HG03521 (cell line): Measurements from ENCODE around the gene ATP6V1F.

ENCODE experiments used
- ATAC-seq: cut with Tn5 transposase; IDR thresholded peaks from one replicate; pipeline ENCODE4 v1.9.1; 2021; ENCODE audit warnings: mild to moderate bottlenecking, moderate library complexity; ENCODE audit not compliant: unreplicated experiment

Gene ATP6V1F

DNA sequence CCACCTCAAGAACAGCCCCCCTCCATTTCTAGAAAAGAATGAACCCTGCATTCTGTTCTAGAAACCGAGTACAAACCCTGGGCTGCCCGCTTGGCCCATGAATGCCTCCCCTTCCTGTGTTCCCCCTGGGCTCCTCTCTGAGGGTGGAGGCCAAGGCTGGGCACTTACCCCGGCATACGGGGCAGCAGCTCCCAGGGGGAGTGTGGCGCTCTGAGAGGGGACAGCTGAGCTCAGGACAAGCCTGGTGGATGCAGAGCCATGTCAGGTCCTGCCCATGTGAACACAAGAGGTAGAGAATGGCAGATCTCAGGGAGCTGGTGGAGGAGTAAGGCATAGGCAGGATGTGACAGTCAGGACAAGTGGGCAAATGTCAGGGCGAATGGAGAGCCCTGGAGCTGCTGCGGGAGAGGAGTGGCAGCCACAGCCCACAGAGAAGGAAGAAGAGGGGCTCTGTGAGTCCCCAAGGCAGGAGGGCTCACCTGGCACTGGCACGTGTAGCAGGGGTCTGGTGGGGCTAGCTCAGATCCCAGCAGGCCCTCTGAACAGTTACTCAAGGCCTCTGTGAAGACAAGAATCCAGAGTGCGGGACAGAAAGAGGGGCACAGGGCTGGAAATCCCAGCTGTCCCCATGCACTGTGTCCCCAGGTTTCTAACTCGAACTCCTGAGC lies 18.9 kb downstream of the ATP6V1F start:
- no peak for ATAC-seq

DNA sequence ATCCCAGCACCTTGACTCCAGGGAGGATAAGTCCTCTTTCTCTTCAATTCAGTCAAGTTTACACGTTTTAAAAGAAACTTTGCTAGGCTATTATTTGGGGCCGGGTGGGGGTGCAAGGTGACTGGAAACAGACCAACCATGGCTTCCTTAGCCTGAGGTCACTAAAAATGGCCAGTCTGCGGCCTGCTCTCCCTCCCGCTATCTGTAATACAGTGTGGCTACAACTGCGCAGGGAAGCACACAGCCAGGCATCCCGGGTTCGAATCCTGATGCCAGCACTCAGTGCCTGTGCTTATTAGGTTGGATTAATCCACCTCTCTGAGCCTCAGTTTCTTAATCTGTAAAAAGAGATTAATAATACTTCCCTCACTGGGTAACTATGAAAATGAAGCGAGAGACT lies 19.5 kb downstream of the ATP6V1F start:
- ATAC-seq, result no peak

DNA sequence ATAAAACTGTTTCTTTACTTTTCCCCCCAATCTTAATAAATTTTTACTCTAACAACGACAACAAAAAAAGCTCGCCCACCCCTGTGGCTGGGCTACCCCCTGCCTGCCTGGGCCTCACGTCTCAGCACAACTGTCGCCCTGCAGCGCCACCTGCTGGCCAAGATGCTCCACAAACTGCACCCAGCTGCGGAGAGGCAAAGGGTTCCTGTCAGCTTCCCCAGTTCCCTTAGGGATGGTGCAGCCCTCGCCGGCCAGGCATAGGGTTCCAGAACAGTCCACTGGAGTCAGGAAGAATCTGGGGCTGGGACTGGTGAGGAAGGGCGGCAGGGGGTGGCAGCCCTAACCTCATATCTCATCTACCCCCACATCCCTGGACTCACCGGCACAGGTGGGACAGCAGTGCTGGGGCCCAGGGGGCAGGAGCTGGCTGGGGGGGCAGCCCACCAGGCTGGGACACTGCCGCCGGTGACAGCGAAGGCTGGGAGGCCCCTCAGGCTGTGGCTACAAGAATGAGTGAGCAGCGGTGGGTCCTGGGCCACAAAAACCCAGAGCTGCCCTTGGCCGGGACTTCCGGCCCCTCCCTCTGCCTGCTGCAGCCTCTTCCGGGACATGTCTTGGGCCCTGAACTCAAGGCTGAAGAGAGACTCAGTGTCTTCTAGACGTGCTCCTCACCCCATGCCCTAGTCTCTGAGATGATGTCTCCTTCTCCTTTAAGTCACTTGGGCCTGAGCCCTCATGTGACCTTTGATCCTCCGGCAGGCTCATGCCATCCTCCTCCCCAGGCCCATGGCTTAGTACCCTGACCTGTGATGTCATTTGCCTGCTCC lies 21.2 kb downstream of the ATP6V1F start:
- no peak for ATAC-seq

DNA sequence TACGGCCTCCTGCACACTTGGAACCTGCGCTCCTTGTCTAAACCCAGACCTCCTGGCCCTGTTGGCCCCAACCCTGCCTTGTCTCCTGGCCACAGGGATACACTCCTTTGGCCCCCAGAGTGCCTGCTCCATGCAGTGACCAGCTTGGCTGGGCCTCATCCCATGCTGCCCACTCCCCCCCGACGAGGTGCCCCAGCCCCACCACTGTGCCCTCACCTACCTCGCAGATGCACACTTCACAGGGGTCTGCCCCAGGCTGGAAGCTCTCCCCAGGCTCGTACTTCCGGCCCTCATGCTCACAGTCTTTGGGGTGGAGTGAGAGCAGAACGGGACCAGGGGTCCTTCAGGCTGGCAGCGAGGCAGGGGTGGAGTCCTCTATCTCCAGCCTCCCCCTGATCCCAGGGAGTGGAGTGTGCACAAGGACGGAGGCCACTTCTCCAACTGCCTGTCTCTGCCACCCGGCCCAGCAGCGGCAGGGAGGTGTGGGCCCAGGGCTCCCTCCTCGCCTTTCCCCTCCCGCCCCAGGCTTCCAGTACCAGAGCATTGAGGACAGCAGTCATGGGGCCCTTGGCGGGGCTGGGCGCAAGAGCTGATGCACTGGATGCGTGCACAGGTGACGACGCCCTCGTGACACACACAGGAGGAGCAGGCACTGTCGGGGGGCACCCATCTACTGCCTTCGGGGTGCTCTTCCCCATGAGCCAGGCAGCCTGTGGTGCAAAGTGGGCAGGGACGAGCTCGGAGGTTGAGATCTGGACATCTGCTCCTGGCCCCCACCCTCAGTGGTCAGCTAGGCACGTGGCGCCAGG lies 22.1 kb downstream of the ATP6V1F start:
- no peak for ATAC-seq

DNA sequence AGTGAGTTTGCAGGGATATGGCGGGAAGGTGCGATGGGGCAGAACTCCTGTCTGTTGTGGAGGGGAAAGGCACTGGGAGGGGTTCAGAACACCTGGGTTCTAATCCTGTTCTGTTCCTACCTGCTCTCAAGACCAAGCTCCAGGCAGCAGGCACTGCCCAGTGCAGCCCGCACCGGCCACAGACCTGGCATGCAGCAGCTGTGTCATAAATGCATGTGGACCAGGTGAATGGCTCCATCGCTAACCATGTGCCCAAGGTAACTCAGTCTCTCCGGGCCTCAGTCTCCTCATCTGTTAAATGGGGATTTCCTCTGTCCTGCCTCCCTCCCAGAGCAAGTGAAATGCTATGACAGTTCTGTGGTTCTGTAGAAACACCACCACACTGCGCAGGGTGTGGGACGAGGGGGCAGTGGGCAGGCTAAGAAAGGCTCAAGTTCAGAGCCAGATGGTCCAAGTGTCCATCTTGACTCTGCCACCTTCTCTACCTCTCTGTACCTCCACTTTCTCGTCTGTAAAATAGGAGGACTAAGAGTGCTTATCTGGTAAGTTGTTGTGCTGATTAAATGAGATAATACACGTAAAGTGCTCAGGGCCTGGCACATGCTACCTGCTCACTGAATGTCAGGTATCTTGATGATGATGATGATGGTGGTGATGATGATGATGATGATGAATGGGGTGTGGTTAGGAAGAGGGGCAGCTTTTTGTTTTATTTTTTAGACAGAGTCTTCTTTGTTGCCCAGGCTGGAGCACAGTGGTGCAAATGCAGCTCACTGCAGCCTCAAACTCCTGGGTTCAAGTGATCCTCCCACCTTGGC lies 22.9 kb downstream of the ATP6V1F start:
- ATAC-seq, result no peak

DNA sequence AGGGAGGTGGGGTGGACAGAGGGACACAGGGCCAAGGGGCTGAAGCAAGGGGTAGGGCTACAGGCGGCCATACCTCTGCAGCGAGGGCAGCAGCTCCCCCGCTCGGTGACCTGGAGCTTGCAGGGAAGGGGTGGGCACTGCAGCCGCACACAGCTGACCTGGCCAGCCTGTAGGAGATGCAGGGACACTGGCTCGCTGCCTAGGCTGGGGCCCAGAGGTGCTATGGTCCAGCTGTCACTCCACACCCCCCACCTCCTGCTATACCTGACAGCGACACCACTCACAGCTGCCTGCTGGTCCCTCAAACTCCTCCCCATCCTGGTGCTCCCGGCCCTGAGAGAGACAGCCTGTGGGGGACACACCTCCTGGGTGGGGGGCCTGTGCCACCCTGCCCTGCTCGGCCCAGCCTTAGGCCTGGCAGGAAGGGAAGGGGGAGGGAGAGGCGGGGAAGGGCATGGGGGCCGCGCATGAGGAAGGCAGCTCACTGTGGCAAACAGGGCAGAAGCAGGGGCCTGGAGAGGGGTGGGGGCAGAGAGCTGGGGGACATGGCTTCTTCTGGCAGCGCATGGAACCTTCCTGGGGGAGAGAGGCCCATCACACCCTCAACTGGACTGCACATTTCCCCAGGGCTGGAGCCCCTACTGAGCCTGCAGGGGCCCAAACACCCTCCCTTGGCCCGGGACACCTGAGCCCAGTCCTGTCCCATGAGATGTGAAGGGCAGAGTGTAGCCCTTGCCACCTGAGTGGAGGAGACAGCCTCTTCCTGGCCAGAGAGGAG lies 23.9 kb downstream of the ATP6V1F start:
- ATAC-seq, result no peak

DNA sequence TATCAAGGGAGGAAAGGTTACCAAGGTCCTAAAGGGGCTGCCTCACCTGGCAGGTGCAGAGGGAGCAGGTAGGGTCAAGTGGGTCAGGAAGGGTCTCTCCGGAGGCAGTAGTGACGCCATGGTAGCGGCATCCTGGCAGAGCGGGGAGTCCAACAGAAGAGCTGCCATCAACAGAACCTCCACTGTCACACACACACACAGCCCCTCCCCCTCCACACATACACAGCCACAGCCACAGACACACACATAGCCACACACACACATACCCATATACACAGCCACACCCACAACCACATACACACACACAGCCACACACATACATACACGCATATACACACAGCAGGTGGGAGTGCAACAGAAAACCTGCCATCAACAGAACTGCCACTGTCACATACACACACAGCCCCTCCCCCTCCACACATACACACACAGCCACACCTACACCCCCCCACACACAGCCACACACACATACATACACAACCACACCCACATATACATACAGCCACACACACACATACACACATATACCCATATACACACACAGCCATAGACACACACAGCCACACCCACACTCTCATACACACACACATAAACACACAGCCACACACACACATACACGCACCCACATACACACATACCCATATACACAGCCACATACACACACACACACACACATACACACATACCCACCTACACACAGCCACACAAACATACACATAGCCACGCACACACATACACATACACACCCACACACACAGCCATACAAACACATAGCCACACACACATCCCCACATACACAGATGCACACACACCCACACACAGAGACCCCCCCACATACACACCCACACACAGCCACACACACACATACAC lies 24.7 kb downstream of the ATP6V1F start:
- no peak for ATAC-seq

DNA sequence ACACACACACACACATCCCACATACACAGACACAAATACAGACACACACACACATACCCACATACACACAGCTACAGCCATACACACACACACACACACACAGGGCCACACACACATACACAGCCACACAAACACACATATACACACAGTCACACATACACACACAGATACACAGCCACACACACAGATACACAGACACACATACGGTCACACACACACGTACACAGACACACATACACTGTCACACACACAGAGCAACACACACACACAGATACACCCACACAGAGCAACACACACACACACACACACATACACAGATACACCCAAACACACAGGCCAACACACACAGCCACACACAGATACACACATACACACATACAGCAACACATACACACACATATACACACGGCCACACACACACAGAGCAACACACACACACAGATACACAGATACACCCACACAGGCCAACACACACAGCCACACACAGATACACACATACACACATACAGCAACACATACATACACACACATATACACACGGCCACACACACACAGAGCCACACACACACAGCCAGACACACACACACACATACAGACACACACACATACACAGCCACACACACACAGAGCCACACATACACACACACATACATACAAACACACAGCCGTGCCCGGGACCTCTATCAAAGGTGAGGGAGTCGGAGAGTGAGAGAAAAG lies 25.5 kb downstream of the ATP6V1F start:
- ATAC-seq, result no peak

DNA sequence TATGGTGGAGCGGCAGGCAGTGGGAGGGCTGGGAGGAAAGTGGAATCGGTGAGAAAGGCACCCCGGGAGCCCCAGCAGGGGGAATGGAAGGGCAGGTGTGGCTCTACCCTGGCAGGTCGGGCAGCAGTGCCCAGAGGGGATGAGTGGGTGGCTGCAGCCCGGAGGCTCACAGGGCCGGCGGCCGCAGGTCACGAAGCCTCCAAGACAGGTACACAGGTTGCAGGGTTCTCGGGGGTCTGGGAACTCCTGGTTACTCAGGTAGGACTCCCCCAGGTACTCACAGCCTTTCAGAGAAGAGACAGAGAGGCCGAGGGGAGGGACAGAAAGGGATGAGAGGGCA lies 26.1 kb downstream of the ATP6V1F start:
- no peak for ATAC-seq

DNA sequence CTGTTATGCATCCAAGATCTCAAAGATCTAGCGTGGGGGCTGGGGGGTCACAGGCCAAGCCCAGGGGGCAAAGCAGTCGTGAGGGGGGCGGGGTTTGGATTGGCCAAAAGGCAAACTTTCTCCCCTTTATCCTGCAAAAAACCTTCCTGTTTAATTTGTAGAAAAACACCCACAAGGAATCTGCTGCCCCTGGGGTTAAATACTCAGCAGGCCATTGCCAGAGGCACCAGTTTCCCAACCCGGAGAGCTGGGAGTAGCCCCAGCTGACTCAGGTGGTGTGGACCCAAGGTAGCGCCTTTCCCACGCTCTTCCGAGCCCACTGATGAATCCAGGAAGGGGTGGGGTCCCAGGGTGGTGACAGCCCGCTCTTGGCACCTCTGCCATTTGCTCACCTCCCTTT lies 26.5 kb downstream of the ATP6V1F start:
- ATAC-seq, result no peak

DNA sequence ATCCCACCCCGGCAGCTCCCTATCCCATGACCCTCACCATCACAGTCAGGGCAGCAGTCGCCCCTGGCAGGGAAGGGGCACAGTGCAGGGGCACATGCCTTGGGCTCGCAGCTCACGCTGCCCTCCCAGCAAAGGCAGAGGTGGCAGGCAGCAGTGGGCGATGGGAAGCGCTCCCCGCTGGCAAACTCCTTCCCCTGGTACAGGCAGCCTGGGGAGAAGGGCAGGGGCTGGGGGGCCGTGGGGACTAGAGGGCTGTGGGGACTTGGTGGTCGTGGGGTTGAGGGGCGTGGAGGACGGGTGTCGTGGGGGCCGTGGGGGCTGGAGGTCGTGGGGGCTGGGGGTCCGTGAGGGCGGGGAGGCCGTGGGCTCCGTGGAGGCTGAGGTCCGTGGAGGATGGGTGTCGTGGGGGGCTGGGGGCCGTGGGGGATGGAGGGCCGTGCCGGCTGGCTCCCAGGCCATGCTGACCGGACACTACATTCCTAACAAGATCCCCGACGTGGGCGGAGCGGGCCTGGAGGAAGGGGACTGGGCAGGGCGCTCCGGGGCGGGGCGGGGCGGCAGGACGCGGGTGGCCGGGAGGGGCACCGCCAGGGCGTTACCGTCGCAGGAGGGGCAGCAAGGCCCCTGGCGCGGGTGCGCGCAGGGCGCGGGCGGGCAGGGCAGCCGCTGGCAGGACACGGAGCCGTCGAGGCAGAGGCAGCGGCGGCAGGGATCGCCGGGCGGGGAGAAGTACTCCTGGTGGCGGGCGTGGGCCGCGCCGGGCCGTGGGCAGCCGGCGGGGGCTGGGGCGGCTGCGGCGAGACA lies 27.9 kb downstream of the ATP6V1F start:
- no peak for ATAC-seq

DNA sequence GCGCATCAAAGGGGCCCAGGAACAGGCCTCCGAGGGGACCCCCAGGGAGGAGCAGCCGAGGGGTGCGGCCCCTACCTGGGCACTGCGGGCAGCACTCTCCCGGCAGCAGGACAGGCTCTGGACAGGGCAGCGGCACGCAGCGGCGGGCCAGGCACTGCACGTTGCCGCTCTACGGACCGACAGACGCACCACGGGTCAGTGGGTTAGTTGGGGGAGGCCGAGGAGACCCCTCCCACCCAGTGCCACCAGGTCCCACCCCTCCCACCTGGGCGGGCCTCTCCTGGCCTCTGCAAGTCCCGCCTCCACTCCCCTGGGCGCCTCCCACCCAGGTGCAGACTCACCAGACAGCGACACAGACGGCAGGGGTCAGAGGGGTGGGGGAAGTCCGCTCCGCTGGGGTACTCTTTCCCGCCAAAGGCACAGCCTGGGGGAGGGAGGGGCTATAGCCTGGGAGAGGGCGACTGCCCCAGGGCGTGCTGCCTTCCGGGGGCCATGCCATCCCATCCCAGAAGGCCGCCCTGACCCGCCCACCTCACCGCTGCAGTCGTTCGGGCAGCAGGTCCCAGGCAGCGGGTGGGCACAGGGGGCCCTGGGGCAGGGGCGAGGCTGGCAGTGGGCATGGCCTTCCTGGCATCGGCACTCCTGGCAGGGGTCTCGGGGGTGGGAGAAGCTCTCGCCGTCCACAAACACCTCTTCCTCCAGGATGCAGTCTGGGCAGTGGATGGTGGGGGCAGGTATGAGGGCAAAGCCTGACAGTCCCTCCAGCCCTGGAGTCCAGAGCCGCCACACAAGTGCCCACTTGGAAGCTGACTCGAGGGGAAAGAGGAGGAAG lies 28.7 kb downstream of the ATP6V1F start:
- no peak for ATAC-seq

DNA sequence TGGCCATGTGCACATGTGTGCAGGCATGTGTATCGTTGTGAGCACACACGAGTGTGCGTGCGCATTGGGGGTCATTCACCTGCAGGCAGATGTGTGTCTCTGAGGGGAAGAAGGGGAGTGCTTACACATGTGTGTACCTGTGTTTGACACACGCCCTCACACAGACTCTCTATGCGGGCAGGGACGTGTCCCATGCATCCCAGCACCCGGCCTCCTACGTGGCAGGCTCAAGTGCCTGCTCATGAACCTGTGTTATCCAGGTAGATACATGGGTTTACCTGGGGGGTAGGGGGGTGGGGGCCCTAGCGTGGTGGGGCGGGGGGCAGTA lies 29.2 kb downstream of the ATP6V1F start:
- no peak for ATAC-seq

DNA sequence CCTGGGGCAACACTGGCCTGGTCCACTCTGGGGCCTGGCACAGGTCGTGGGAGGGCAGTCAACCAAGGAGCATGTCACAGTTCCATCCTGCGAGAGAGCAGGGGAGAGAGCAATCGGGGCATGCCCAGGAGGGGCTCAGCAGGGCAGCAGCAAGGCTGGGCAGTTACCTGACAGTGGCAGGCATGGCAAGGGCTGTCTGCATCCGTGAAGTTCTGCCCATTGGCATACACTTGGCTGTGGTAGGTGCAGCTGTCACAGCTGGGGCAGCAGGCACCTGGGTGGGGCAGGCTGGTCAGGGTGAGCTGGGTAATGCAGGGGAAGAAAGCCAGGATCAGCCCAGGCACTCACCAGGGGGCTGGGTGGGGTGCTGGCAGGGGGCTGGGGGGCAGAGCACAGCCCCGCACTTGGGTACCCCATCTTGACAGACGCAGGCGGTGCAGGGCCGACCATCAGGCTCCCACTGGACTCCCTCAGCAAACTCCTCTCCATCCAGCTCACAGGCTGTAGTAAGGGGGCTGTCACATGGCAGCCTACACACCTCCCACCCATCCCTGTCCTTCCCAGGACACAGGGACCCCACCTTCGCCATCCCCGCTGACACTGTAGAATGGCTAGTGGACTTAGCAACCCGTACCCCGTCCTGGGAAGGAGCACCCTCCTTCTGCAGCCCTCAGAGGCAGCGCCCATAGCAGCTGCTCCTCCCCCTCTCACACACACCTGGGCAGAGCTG lies 30.0 kb downstream of the ATP6V1F start:
- ATAC-seq, result no peak

DNA sequence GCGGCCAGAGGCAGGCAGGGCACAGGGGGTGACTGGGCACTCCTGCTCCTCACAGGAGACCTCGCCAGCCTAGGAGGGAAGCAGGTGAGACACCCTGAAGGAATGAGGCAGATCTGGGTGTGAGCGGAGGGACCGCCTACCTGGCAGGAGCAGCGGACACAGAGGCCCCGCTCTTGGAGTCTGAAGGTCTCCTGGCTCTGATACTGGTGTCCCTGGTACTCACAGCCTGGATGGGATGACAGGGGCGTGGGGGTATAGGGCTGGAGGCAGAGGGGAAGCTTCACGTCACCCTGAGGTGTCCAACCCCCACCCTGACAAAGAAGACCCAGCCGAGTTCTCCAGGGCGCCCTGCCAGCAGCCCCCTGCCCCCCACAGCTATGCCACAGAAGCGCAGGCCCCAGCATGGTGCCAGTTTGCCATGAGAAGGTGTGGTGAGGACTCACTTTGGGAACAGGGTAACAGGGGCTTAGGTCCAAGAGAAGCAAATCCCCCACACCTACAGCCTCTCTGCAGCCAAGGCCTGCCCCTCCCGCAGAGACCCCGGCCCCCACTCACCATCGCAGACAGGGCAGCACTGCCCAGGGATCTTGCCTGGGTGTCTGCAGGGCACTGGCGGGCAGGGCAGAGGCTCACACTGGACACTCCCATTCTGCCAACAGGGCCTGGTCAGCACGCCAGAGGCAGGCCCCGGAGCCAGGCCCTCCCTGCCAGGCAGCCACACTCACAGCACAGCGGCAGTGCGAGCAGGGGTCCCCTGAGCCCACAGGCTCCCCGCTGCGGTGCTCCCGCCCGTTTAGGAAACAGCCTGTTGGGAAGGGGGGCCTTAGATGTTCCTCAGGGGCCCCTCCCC lies 30.8 kb downstream of the ATP6V1F start:
- no peak for ATAC-seq

DNA sequence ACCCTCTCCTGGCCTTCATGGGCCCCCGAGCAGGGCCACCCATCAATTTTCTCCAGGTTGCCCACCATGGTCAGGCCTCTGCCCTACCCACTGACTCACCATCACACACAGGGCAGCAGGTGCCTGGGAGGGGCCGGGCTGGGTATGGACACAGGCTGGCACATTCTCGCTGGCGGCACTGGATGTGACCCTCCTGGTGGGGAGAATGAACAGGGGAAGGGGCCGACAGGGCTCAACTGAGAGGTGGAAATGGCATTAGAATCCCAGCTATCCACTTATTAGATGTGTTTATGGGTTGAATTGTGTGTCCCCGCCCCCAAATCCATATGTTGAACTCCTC lies 31.4 kb downstream of the ATP6V1F start:
- no peak for ATAC-seq
